Stimulated activated CD8-positive, alpha-beta memory T cell treated with anti-CD3 and anti-CD28 coated beads, Interleukin-4, amount 100 ng/mL, for 4 hours (primary cell): ENCODE measurements around the gene CLIC1.
"Not testable (repeated sequence)": the region's sequence is repeated elsewhere in the genome, so short reads cannot be mapped to it uniquely, and the experiment has no call there.

Experiments
- DNase-seq, 2 donors: peaks; one replicate each; pipeline ENCODE4 v3.0.0-alpha.2; 2020; ENCODE audit warnings: low read depth in 2 of 2, low spot score in 1 of 2

The CLIC1 gene

GRCh38 chr6:31723980-31724691 is 12.2 kb downstream of the CLIC1 start:
- no peak for DNase-seq

GRCh38 chr6:31723245-31723979 is 12.9 kb downstream of the CLIC1 start, which contains the start of gene MPIG6B:
Gene MPIG6B, plus strand, starts transcription at chr6:31723373. Its CDS starts 11 bp downstream, at chr6:31723384.
- no peak for DNase-seq

- no peak for DNase-seq
Measured at GRCh38 chr6:31722173-31722572, 14.2 kb downstream of the CLIC1 start.

- no peak for DNase-seq
Measured at GRCh38 chr6:31721351-31722020, 14.8 kb downstream of the CLIC1 start, which contains the start of gene LY6G6C. Gene LY6G6C, minus strand, starts transcription at chr6:31721746. Its CDS starts 67 bp downstream, at chr6:31721679.

- DNase-seq: no peak
Measured at GRCh38 chr6:31720196-31720770, 16.0 kb downstream of the CLIC1 start.

- DNase-seq: no peak
Measured at GRCh38 chr6:31719001-31719400, 17.3 kb downstream of the CLIC1 start.

- no peak for DNase-seq
Measured at GRCh38 chr6:31718265-31718664, 18.1 kb downstream of the CLIC1 start.

- DNase-seq: no peak
Measured at GRCh38 chr6:31717499-31718222, 18.7 kb downstream of the CLIC1 start.

- DNase-seq: no peak
Measured at GRCh38 chr6:31715022-31715958, 21.0 kb downstream of the CLIC1 start, which contains the start of gene LY6G6D. Gene LY6G6D, plus strand, starts transcription at chr6:31715348. Its CDS starts 8 bp downstream, at chr6:31715356.

GRCh38 chr6:31713991-31714684 is 22.2 kb downstream of the CLIC1 start:
- no peak for DNase-seq

GRCh38 chr6:31713465-31713864 is 22.9 kb downstream of the CLIC1 start:
- DNase-seq: no peak

GRCh38 chr6:31712296-31712695 is 24.0 kb downstream of the CLIC1 start:
- no peak for DNase-seq

- DNase-seq: no peak
Measured at GRCh38 chr6:31711233-31711632, 25.1 kb downstream of the CLIC1 start.

GRCh38 chr6:31710523-31711219 is 25.7 kb downstream of the CLIC1 start:
- no peak for DNase-seq

GRCh38 chr6:31709157-31709556 is 27.2 kb downstream of the CLIC1 start:
- DNase-seq: not testable (repeated sequence)

- no peak for DNase-seq
Measured at GRCh38 chr6:31708224-31708623, 28.1 kb downstream of the CLIC1 start.

- DNase-seq: no peak
Measured at GRCh38 chr6:31707701-31708100, 28.6 kb downstream of the CLIC1 start.

- no peak for DNase-seq
Measured at GRCh38 chr6:31706599-31706998, 29.7 kb downstream of the CLIC1 start, which contains the start of gene LY6G6F. Gene LY6G6F, plus strand, starts transcription at chr6:31706866. Its CDS starts 41 bp downstream, at chr6:31706907.
